Activated naive CD4-positive, alpha-beta T cell treated with anti-CD3 and anti-CD28 coated beads, Interleukin-2, amount 50 U/mL, for 72 hours (primary cell): ENCODE results near the gene ZNF530. TPM values are rescaled to one million over a fixed set of nuclear protein-coding genes. Genes with fewer than 3 reads are reported as not detected.
A peak's percentile ranks its signal among the peaks of the same experiment; 100 is the strongest.

ENCODE experiments used
- ATAC-seq, 2 donors: fragments of 150-1000 bp; cut with Tn5 transposase; 2 replicates each; pipeline ENCODE4 v1.10.0; 2021; ENCODE audit warnings: mild to moderate bottlenecking in 2 of 2, moderate library complexity in 2 of 2
- DNase-seq, 2 donors: peaks; one replicate each; pipeline ENCODE4 v3.0.0; 2021 to 2022; ENCODE audit warnings: low spot score in 2 of 2
- H3K27ac Mint-ChIP-seq, 2 donors: one replicate each; pipeline ENCODE4 v1.8.0; 2022; ENCODE audit warnings: mild to moderate bottlenecking in 2 of 2, mixed read lengths in 2 of 2
- H3K36me3 Mint-ChIP-seq, 2 donors: one replicate each; pipeline ENCODE4 v1.8.0; 2022; ENCODE audit warnings: mixed read lengths in 2 of 2
- H3K9me3 Mint-ChIP-seq, 2 donors: one replicate each; pipeline ENCODE4 v1.8.0; 2022; ENCODE audit warnings: mixed read lengths in 2 of 2
- total RNA-seq, 2 donors: library from RNA; stranded (reverse); gene quantifications; one replicate each; pipeline ENCODE4 v1.2.3, GENCODE V29; 2022

The ZNF530 gene
- total RNA-seq, 2 donors from 2014 or later = 3.9 to 5.4 TPM

DNA sequence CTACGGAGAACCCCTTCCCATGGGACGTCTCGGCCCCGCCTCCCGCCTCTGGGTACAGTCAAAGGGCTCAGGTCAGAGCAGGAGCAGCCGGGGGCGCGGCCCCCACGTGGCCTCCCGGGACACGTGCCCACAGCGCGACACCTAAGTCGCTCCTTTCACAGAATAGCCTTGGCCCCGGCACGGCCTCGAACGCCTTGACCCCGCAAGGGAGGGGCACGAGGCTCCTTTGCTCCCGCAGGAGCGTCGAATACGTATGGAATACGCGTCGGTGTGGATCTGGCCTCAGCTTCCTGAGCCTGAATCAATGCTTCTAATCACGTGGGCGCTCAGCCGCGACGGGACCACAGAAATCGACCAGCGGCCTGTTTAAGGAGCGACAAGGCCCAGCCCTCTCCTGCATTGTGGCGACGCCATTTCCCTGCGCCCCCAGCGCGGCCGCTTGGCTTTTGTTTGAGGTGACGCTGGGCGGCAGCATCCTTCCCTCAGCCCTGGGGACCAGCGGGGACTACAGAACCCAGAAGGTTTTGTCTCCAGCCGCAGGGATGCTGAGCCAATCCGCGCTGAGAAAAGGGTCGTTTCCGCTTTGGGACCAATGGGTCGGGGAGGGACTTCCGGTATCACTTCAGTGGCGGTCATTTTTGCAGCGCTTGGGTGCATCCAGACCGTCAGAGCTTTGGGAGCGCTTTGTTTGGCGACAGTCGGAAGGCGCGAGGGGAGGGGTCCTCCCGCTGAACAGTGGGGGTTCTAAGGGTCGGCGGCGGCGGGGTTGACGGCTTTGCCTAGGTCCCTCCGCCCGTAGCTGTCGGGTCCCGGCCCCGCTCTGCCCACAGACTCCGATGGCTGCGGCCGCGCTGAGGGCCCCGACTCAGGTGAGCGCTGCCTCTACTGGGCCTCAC lies 15.9 kb upstream of the ZNF530 start, which contains the start of gene ZIK1:
Gene ZIK1 (plus strand): TSS at position 625 of the 896 bp plus-strand sequence. CDS start 212 bp downstream, at position 837.
- H3K36me3 Mint-ChIP-seq = peaks cover 59 to 81% of the 10 kb centered on the region in 2 donors
- peak within 1 kb of the TSS; percentile 76 to 90 for H3K27ac Mint-ChIP-seq
- peak; percentile 71 to 80 for DNase-seq
- peaks cover 52 to 53% of the 10 kb centered on the region in 2 donors for H3K9me3 Mint-ChIP-seq
- peak; percentile 84 to 88 for ATAC-seq

DNA sequence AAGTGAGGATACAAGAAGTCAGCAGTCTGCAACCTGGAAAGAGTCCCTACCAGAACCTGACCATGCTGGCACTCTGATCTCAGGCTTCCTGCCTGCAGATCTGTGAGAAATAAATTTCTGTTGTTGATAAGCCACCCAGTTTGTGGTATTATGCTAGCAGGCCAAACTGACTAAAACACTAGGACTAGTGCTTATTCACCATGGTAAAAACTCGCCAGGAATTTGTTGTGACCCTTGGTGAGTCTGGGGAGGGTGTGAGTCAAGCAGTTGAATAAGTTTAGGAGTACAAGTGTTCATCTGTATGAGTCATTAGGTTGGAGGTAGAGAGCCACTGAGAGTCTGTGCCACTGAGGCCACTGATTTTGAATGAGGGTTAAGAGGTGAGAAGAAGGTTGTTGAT lies 12.2 kb upstream of the ZNF530 start:
- H3K27ac Mint-ChIP-seq = no peak overlapping the region
- peaks cover 43 to 60% of the 10 kb centered on the region in 2 donors for H3K9me3 Mint-ChIP-seq
- ATAC-seq (peak in 1 of 2 donors; percentile 14), DNase-seq (no peak)
- H3K36me3 Mint-ChIP-seq = peaks cover 85 to 92% of the 10 kb centered on the region in 2 donors

DNA sequence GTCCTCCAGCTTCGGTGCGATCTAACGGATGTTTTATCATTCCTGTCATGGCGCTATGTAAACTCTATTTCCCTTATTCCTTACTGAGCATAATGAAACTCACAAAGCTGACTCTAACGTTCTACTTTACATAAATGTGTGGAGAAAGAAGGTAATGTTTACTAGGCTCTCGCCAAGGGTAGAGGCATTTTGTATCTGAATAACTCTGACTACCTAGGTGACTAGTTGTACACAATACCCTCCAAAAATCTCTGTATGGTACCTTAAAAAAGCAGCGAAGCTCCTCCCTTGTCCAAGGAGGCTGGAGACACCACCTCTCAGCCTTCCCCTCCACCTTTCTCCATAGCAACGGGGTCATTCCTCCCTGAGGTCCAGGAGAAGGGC lies 316 bp upstream of the ZNF530 start:
- ATAC-seq (no peak), DNase-seq (no peak)
- Mint-ChIP-seq H3K27ac (peak overlapping the region in 1 of 2 donors; percentile 71), H3K9me3 (peaks cover 45 to 49% of the 10 kb centered on the region in 2 donors), H3K36me3 (peaks cover 38 to 62% of the 10 kb centered on the region in 2 donors)

DNA sequence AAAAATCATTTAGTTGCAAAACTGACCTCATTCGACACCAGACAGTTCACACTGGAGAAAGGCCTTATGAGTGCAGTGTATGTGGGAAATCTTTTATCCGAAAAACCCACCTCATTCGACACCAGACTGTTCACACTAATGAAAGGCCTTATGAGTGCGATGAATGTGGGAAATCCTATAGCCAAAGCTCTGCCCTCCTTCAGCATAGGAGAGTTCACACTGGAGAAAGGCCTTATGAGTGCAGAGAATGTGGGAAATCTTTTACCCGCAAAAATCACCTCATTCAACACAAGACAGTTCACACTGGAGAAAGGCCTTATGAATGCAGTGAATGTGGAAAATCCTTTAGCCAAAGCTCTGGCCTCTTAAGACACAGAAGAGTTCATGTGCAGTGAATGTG lies 7.2 kb downstream of the ZNF530 start:
- DNase-seq (no peak), ATAC-seq (no peak)
- no peak overlapping the region for H3K27ac Mint-ChIP-seq
- H3K36me3 Mint-ChIP-seq = peaks cover 77 to 80% of the 10 kb centered on the region in 2 donors
- peaks cover 47 to 52% of the 10 kb centered on the region in 2 donors for H3K9me3 Mint-ChIP-seq

DNA sequence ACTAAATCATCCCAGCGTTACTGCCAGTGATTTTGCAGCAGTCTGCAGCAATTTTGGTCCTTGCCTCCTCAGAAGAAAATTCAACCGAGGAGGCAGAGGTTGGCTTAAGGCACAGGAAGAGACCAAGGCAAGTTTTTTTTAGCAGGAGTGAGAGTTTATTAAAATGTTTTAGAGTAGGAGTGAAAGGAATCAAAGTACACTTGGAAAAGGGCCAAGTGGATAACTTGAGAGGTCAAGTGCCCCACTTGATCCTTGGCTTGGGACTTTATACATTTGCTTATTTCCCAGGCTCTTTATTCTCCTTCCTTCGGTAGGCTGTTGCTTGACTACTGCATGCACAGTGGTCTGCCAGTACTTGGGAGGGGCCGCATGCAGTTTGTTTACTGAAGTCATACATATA lies 11.4 kb downstream of the ZNF530 start:
- Mint-ChIP-seq H3K36me3 (peaks cover 61 to 66% of the 10 kb centered on the region in 2 donors), H3K9me3 (peaks cover 39 to 41% of the 10 kb centered on the region in 2 donors), H3K27ac (no peak overlapping the region)
- DNase-seq (no peak), ATAC-seq (no peak)

DNA sequence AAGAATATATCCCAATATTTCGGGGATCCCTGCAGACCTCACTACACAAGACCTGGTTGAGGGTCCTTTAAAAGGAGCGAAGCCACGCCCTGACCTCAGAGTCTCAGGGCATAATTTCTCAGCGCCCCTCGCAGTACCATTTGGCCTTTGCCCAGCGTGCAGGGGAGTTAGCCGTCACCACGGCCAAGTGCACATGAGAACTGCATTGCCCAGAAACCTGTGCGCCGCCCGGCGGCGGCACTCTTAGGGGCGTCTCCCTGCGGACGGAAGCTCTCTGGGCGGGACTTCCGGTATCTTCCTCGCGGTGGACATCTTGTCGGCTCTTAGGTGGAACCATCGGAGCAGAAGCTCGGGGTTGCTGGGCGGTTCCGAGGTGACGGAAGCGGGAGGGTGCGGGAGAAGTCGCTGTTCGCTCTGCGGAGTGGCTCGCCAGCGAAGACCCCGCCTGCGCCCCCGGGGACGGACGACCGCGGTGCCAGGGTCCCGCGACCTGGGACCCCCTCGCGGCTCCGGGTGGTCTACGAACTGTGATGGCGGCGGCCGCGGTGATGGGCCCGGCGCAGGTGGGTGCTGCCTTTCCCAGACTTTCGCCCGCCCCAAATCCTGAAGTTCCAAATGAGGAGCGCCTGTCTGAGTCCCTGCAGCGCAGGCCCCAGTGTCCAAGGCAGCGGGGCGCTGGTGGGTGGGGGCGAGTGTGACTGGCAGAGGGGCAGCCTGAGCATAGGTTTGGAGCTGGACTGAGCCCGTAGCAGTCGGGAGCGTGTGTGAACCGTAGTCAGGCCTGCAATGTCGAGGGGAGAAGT lies 14.5 kb downstream of the ZNF530 start, which contains the start of gene ZNF134:
Gene ZNF134 (plus strand): TSS at position 302 of the 803 bp plus-strand sequence. CDS start 5,227 bp downstream, outside the sequence.
- peaks cover 64 to 70% of the 10 kb centered on the region in 2 donors for H3K36me3 Mint-ChIP-seq
- H3K9me3 Mint-ChIP-seq = peaks cover 42 to 49% of the 10 kb centered on the region in 2 donors
- ATAC-seq (peak; percentile 100), DNase-seq (peak; percentile 83 to 87)
- H3K27ac Mint-ChIP-seq = peak within 1 kb of the TSS; percentile 46 to 89

DNA sequence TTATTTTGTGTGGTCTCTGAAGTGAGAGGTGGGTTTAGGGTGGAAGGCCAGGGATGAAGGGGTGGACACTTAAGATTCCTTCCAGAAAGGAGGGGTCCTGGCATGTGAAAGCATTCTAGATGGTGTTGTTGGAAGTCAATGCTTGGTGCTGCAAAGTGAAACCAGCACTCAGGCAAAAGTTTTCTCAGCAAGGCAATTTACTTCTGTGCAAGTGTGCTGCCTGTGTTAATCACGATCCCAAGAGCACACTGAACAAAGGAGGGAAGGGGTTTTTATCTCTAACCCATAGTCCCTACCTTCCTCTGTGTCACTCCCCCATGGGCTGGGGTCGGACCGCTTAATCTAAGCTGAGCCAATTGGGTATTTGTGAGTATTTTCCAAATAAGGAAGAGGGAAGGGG lies 15.7 kb downstream of the ZNF530 start:
- DNase-seq (no peak), ATAC-seq (no peak)
- Mint-ChIP-seq H3K36me3 (peaks cover 72 to 77% of the 10 kb centered on the region in 2 donors), H3K27ac (peak overlapping the region; percentile 19 to 89), H3K9me3 (peaks cover 54 to 61% of the 10 kb centered on the region in 2 donors)

DNA sequence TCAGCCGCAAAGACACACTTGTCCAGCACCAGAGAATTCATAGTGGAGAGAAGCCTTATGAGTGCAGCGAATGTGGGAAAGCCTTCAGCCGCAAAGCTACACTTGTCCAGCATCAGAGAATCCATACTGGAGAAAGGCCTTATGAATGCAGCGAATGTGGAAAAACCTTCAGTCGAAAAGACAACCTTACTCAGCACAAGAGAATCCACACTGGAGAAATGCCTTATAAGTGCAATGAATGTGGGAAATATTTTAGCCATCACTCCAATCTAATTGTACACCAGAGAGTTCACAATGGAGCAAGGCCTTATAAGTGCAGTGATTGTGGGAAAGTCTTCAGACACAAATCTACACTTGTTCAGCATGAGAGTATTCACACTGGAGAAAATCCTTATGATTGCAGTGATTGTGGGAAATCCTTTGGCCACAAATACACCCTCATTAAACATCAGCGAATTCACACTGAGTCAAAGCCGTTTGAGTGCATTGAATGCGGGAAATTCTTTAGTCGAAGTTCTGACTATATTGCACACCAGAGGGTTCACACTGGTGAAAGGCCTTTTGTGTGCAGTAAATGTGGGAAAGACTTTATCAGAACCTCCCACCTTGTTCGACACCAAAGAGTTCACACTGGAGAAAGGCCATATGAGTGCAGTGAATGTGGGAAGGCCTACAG lies 21.1 kb downstream of the ZNF530 start:
- Mint-ChIP-seq H3K9me3 (peaks cover 56 to 75% of the 10 kb centered on the region in 2 donors), H3K36me3 (peaks cover 90 to 92% of the 10 kb centered on the region in 2 donors), H3K27ac (no peak overlapping the region)
- DNase-seq (no peak), ATAC-seq (no peak)

DNA sequence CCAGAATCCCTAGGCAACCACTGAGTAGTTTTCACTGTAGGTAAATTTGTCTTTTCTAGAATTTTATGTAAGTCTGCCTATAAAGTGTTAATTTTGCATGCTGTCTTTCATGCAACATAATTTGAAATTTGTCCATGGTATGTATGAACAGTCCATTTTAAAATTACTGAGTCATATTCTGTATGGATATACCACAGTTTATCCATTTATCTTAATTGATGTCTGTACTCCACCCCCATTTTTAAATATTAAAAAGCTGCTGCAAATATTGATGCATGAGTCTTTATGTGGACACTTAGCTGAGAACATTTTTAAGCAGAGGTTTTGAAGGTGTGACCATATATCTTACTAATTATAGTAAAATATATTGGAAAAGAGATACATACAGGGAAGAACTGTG lies 23.4 kb downstream of the ZNF530 start:
- DNase-seq (no peak), ATAC-seq (no peak)
- peaks cover 39 to 58% of the 10 kb centered on the region in 2 donors for H3K9me3 Mint-ChIP-seq

DNA sequence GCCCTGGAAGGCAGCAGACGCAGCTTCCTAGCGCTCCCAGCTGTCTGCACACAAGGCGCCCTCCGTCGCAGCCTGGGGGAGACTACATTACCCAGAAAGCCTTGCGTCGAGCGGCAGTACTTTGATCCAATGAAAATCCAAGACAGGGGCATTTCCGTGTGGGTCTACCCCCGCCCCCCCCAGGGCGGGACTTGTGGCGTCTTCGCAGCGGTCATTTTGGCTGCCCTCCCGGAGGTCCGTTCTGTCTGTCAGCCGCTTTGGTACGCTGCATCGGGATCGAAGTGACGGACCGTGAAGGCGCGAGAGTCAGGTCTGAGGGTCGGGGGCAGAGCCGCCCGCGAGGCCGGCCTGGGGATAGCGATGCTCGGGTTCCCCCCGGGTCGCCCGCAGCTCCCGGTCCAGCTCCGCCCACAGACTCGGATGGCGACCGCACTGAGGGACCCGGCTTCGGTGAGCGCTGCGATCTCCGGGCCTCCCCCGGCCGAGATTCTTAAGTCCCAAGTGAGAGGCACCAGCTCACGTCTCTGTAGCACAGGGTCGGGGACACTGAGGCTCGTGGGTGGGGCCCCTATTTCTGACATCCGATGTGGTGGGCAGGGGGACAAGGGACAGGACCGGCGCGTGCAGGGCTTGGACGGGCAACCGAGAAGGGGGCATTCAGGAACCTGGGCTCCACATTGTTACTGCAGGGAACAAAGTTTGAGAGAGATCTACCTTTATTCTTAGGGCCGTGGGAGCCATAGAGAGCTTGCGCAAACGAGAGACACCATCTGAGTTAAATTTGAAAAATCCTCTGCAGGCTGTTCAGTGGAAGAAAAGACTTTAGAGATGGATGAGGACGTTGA lies 33.5 kb downstream of the ZNF530 start, which contains the start of gene ZNF211:
Gene ZNF211 (plus strand): TSS at position 182 of the 845 bp plus-strand sequence. CDS start 179 bp downstream, at position 361.
- H3K9me3 Mint-ChIP-seq = peaks cover 17 to 23% of the 10 kb centered on the region in 2 donors
- DNase-seq = peak; percentile 80 to 89
- H3K36me3 Mint-ChIP-seq = peaks cover 47 to 61% of the 10 kb centered on the region in 2 donors
- H3K27ac Mint-ChIP-seq = peak within 1 kb of the TSS; percentile 94
- ATAC-seq = peak; percentile 100

More for the DNA sequence above, 23.4 kb downstream of the ZNF530 start:
- Mint-ChIP-seq H3K36me3 (peaks cover 67 to 79% of the 10 kb centered on the region in 2 donors), H3K27ac (no peak overlapping the region)

DNA sequence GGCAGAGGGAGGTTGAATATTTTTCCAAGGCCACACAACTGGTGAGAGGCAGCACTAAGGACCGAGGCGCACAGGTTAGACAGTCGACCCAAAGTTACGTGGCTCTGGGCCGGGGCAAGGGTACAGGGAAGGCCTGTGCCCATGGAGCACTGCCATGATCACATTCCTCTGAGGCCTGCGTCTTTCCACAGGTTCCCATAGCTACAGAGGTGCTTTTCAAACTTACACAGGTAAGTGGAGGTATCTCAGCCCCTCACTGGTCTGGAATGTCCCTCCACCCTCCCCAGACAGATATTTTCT lies 34.1 kb downstream of the ZNF530 start:
- DNase-seq (no peak), ATAC-seq (no peak)
- peak overlapping the region; percentile 94 for H3K27ac Mint-ChIP-seq
- H3K9me3 Mint-ChIP-seq = peaks cover 23 to 29% of the 10 kb centered on the region in 2 donors
- peaks cover 52 to 67% of the 10 kb centered on the region in 2 donors for H3K36me3 Mint-ChIP-seq

DNA sequence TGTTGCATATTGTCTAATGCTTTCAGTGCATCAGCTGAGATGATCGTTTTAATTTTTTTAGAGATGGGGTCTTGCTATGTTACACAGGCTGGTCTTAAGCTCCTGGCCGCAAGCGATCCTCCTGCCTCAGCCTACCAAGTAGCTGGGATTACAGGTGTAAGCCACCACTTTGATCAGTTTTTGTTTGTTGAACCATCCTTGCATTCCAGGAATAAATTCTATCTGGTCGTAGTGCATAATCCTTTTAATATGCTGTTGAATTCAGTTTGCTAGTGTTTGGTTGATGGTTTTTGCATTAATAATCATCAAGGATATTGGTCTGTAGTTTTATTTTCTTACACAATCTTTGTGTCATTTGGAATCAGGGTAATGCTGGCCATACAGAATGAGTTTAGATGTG lies 37.7 kb downstream of the ZNF530 start:
- peaks cover 45 to 55% of the 10 kb centered on the region in 2 donors for H3K9me3 Mint-ChIP-seq
- H3K27ac Mint-ChIP-seq = no peak overlapping the region
- DNase-seq (no peak), ATAC-seq (no peak)
- H3K36me3 Mint-ChIP-seq = peaks cover 79 to 83% of the 10 kb centered on the region in 2 donors

DNA sequence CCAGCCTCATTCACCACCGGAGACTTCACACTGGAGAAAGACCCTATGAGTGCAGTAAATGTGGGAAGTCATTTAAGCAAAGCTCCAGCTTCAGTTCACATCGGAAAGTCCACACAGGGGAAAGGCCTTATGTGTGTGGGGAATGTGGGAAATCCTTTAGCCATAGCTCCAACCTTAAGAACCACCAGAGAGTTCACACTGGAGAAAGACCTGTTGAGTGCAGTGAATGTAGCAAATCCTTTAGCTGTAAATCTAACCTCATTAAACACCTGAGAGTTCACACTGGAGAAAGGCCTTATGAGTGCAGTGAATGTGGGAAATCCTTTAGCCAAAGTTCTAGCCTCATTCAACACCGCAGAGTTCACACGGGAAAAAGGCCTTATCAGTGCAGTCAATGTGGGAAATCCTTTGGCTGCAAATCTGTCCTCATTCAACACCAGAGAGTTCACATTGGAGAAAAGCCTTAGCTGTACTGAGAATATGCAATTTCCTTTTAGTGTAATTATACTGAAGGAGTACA lies 42.1 kb downstream of the ZNF530 start:
- DNase-seq = no peak
- H3K36me3 Mint-ChIP-seq = peaks cover 66 to 73% of the 10 kb centered on the region in 2 donors
- no peak for ATAC-seq
- peaks cover 52 to 57% of the 10 kb centered on the region in 2 donors for H3K9me3 Mint-ChIP-seq
- no peak overlapping the region for H3K27ac Mint-ChIP-seq

DNA sequence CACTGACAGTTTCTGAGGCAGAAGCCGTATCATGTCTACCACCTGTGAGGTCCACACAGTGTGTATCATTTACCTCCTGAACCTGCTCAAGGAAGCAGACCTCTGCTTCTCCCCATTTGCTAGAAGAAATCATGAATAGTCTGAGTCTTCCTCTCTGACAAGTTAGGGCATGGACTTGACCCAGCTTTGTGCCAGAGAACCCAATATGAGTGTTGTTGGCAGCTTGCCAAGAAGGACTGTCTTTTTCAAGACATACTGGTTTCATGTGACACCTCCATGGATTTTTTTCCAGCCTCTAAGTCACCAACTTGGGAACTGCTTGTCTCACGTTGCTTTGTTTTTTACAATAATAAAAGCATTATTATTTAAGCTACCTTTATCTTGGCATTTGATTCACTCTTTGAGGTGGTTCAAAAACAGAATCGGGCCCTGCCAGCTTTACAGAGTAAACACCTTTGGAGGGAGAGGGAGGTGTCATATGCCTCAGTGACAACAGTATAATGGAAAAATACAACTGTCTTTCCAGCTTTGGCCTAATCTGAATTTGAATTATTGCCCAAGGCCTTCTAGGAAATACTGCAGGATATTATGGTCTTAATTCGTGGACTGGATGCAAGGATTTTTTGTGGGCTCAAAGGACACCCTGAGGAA lies 42.8 kb downstream of the ZNF530 start:
- no peak for ATAC-seq
- no peak for DNase-seq
- Mint-ChIP-seq H3K27ac (no peak overlapping the region), H3K9me3 (peaks cover 56 to 59% of the 10 kb centered on the region in 2 donors), H3K36me3 (peaks cover 66 to 70% of the 10 kb centered on the region in 2 donors)

DNA sequence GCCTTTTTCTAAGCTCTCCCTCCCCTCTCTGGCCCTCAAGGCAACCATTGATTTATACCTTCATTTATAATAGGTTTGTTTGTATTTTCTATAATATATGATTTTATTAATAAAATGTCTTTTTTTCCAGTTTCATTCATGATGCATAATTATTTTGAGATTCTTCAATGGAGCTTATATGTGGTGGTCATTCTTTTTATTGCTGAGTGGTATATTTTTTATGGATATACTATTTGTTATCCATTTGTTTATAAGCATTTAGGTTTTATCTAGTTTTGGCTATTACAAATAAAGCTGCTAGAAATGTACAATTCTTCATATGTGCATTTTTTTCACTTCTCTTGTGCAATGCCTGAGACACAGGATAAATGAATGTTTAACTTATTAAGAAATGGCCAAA lies 44.0 kb downstream of the ZNF530 start:
- no peak overlapping the region for H3K27ac Mint-ChIP-seq
- H3K9me3 Mint-ChIP-seq = peaks cover 55 to 56% of the 10 kb centered on the region in 2 donors
- DNase-seq (no peak), ATAC-seq (no peak)
- H3K36me3 Mint-ChIP-seq = peaks cover 66 to 72% of the 10 kb centered on the region in 2 donors
